ENCODE results near the gene DAD1. TPM values are rescaled to one million over a fixed set of nuclear protein-coding genes. Genes with fewer than 3 reads are reported as not detected.
A peak's percentile ranks its signal among the peaks of the same experiment; 100 is the strongest.

DAD1 gene
- total and polyA plus RNA-seq, 2 of the 8 experiments (the other 6 are each of a cell fraction or from before 2014, with no cell fraction given) = 131 to 440 TPM

GRCh38 chr14:22597265-22597664, 8.2 kb upstream of the DAD1 start:
- ChIA-PET POLR2A (ENCODE audit: partially characterized antibody) (interaction anchor here (0.5 to 2.7 kb wide), 8 partner anchors 8 to 360 kb away, joined by 3 to 22 read pairs (median 4); partner anchors contain the start of genes DAD1 and HAUS4), CTCF (ENCODE audit: partially characterized antibody) (interaction anchor here (0.7 to 5.2 kb wide), 5 partner anchors 8 to 978 kb away, joined by 3 to 29 read pairs (median 19); partner anchors contain the start of gene DAD1)
- Histone ChIP-seq H2AFZ (ENCODE audit: low read length) (peak overlapping the region; percentile 98; the same call in 1 of the 2 replicates), H3K79me1 (ENCODE audit: low read depth, low read length) (peaks cover 3% of the 10 kb centered on the region; the same call in 1 of the 2 replicates), H3K79me2 (ENCODE audit: control insufficient read depth in 1 of 2, insufficient read depth in 2 of 2, low read length in 2 of 2) (peaks cover 3 to 17% of the 10 kb centered on the region in 2 experiments), H3K4ac (replicated peaks; ENCODE audit: insufficient read length, low read depth, low read length) (no peak overlapping the region), H4K91ac (replicated peaks; ENCODE audit: insufficient read length, low read length) (no peak overlapping the region), H3K9me3 (ENCODE audit: insufficient read depth in 2 of 2, low read depth in 1 of 2, low read length in 1 of 2) (no peaks in the 10 kb centered on the region), H3K14ac (ENCODE audit: insufficient read length) (no peak overlapping the region), H3K56ac (replicated peaks; ENCODE audit: insufficient read length, low read depth, low read length) (no peak overlapping the region), H3K4me1 (replicated peaks in 1 of 4; ENCODE audit: control insufficient read depth in 3 of 4, insufficient read depth in 4 of 4, low read length in 3 of 4) (peaks cover 2 to 10% (median 6%) of the 10 kb centered on the region in 4 experiments; a peak in 5 of 7 replicates), H2BK20ac (ENCODE audit: low read length) (no peak overlapping the region), H3K27me3 (replicated peaks in 1 of 4; ENCODE audit: control insufficient read depth in 3 of 4, extremely low read depth in 1 of 4, insufficient read depth in 3 of 4, low read length in 3 of 4) (no peaks in the 10 kb centered on the region), H4K20me1 (replicated peaks in 1 of 2; ENCODE audit: control insufficient read depth in 1 of 2, insufficient read depth in 2 of 2, low read length in 2 of 2) (peaks cover 0 to 4% of the 10 kb centered on the region in 2 experiments), H4K8ac (ENCODE audit: extremely low read depth, insufficient read depth, low read length) (no peak overlapping the region), H3K23me2 (ENCODE audit: low read depth, low read length) (peaks cover 4% of the 10 kb centered on the region; the same call in 1 of the 2 replicates), H3K18ac (ENCODE audit: extremely low read depth, low read length) (no peak overlapping the region), H3K27ac (ENCODE audit: low read depth, low read length) (no peak overlapping the region), H2BK5ac (ENCODE audit: low read depth, low read length) (no peak overlapping the region; the same call in 1 of the 2 replicates), H3K23ac (ENCODE audit: insufficient read length) (no peak overlapping the region), H2AK5ac (ENCODE audit: low read depth, low read length) (no peak overlapping the region), H3K4me2 (ENCODE audit: insufficient read depth in 1 of 2, low read depth in 2 of 2, low read length in 2 of 2) (peak overlapping the region; percentile 67 to 79; a peak in 3 of 4 replicates), H2BK15ac (ENCODE audit: low read length) (no peak overlapping the region), H2BK12ac (ENCODE audit: low read depth, low read length) (no peak overlapping the region; the same call in 1 of the 2 replicates), H4K5ac (ENCODE audit: insufficient read length, low read depth, low read length) (no peak overlapping the region), H3K4me3 (ENCODE audit: extremely low read depth in 1 of 4, insufficient read depth in 2 of 4, low read depth in 3 of 4, low read length in 4 of 4) (peak overlapping the region in 2 of 4 experiments; percentile 68 to 71; a peak in 3 of 8 replicates), H3K9ac (replicated peaks in 1 of 4; ENCODE audit: extremely low read depth in 1 of 4, low read depth in 3 of 4, low read length in 3 of 4) (no peak overlapping the region; a peak in 1 of 7 replicates), H2BK120ac (replicated peaks; ENCODE audit: low read depth, low read length) (no peak overlapping the region), H3K36me3 (ENCODE audit: control insufficient read depth in 2 of 4, insufficient read depth in 4 of 4, low read length in 3 of 4) (peaks cover 3 to 9% (median 7%) of the 10 kb centered on the region in 4 experiments)
- DNase-seq (ENCODE audit: low read depth in 1 of 2, low spot score in 2 of 2) (no peak), FAIRE-seq (no peak)
- WGBS, 2 experiments (ENCODE audit: extremely low coverage in 1 of 2, insufficient coverage in 1 of 2, insufficient read length in 1 of 2, insufficient replicate concordance in 2 of 2, low coverage in 1 of 2, low lambda C conversion rate in 2 of 2, missing lambda C conversion rate in 1 of 2) = 82% methylated on average over 6 of the region's 6 CpGs; no CpG with 5 or more reads in 1 of the 2 experiments
- TF ChIP-seq YY1 (IDR thresholded peaks at IDR 0.05; ENCODE audit: low read depth, low read length) (no peak), HDAC2 (IDR thresholded peaks at IDR 0.05; ENCODE audit: borderline replicate concordance in 1 of 2, low read depth in 2 of 2, low read length in 2 of 2) (no peak)
